HG02938 (cell line): Measurements from ENCODE around the gene IKBKE.

Source experiments
- ATAC-seq: cut with Tn5 transposase; IDR thresholded peaks from one replicate; pipeline ENCODE4 v1.9.1; 2021; ENCODE audit warnings: mild to moderate bottlenecking, moderate library complexity; ENCODE audit not compliant: unreplicated experiment

IKBKE gene

DNA sequence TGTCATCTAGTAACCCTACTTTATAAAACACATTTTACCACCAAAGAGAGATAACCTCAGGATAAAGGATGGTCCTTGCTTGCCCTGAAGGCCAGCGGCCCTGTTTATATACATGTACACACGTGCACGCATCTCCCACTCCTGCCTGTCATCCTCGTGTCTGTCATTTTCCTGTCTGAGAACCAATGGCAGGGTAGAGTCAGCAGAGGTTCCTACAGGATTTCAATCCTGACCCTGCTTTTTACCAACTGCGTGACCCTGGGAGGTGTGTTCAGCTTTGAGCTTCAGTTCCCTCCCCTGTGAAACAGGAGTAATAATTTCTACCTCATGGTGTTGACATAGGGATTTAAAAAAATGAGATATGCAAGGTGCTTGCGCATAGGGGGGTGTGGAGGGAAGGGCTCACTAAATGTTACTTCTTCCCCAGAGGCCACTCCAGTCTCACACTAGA is 24.8 kb downstream of the IKBKE start:
- no peak for ATAC-seq

- no peak for ATAC-seq
Observed at GRCh38 chr1:206495493-206496046, 25.3 kb downstream of the IKBKE start.

GRCh38 chr1:206496131-206496793 is 26.0 kb downstream of the IKBKE start:
- no peak for ATAC-seq

DNA sequence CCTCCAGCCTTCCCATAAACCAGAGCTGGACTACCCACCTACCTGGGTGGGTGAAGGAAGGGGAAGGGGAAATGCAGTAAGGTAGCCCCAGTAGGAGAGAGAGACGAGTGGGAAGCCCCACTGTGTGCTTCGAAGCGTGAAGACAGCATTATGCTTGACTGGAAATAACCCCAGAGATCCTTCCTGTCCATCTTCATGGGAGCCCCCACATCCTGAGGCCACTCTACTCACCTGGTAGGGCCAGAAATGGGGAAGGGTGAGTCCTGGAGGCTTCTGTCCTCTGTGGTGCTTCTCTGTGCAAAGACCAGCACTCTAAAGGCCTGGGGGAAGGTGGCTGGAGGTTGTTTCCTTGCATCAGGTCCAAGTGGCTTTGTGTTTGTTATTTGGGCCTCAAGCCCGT is 27.1 kb downstream of the IKBKE start:
- no peak for ATAC-seq

DNA sequence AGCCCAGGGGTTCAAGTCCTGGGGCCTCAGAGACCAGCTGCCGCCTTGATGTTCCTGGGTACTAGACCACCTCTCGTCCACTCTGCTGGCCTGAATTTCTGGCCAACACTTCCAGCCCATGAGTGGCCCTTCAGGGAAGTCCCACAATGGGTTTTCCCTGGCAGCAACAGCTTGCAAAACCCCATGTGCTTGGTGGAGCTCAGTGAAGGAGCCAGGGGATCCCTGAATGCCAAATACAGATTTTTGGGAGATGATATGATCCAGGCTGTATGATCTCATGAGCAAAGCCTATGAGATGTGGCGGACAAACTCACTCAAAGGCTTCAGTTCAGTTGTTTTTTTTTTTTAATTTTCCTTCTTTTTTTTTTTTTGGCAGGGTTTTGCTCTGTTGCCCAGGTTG is 27.5 kb downstream of the IKBKE start:
- no peak for ATAC-seq

- no peak for ATAC-seq
Observed at GRCh38 chr1:206498685-206499084, 28.4 kb downstream of the IKBKE start.

DNA sequence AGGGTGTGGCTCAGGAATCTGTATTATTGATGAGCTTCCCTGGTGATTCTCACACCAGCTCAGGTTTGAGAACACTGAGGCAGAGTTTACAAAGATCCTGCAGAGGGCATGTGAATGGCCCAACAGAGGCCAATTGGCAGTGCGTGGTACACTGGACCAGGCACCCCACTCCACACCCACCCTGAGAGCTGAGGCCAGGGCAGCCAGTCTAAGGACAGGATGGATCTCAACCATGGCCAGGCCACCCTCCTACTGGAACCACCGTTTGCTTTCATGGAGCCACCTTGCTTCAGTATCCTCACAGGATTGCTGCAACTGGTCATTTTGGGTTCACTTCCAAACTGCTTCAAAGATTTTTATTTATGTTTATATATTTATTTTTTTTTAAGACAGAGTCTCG is 29.8 kb downstream of the IKBKE start:
- ATAC-seq, result no peak

- no peak for ATAC-seq
Observed at GRCh38 chr1:206501881-206502280, 31.6 kb downstream of the IKBKE start.

DNA sequence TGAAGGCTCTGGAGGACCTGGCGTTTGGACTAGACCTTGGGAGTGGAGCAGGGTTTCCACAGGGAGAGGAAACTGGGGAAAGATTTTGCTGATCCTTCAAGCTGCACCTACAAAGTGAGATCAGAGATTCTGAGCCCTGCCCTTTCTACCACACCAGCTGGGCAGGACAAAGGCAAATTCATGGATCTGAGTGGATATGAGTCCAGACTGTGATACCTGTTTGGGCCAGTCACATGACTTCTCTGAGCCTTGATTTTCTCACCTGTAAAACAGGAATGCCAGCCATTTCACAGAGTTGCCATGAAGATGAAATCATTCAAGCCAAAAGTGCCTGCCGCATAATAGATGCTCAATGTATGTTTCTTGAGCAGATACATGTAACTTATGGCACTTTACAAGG is 32.1 kb downstream of the IKBKE start:
- no peak for ATAC-seq

DNA sequence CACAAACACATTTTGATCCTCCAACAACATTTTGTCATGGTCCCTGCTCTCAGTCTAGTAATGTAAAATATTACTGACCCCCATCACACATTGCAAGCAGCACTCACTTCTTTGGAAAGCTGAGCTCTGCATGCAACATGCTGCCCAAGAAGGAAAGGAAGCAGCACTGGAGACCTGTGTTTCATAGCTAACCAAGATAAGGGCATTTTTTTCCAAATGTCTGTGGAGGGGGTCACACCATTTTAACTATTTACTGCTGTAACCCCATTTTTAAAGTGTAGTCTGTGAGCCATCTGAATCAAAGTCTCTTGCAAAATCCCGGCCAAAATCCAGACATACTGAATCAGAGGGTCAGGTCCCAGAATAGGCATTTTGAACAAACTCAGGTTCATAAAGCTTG is 32.5 kb downstream of the IKBKE start:
- ATAC-seq, result no peak

DNA sequence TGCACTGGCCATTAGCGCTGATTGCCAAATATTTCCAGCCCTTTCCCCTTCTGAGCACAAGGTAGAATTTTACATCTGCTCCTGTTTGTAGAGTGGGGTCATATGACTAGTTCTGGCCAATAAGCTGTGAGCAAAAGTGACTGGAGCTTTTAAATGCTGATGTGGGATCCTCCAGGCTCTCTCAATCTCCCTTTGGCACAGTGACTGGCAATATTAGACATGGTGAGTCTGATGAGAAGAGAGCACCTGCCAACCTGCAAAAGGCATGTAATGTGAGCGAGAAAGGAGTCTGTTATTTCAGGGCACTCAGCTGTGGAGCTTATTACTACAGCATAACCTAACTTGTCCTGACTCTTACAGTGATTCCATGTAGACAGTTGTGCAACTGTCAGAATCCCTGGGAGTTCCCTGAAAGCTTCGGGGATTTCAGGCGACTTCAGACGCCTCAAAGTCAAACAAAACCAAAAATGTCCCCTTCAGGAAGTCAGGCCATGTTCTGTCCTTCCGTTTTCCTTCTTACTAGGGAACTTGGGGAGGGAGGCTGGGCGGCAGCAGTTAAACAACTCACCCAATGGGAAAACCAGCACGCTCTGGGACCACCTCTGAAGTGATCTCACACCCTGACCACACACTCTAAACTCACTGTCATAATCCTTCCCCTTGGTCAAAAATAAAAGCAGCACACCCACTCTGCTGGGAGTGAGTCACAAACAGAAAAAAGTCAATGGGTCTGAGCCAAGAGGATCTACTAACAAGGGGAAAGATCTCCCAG is 33.5 kb downstream of the IKBKE start:
- peak; percentile 55 for ATAC-seq

GRCh38 chr1:206504363-206504713 is 34.1 kb downstream of the IKBKE start:
- ATAC-seq, result no peak

DNA sequence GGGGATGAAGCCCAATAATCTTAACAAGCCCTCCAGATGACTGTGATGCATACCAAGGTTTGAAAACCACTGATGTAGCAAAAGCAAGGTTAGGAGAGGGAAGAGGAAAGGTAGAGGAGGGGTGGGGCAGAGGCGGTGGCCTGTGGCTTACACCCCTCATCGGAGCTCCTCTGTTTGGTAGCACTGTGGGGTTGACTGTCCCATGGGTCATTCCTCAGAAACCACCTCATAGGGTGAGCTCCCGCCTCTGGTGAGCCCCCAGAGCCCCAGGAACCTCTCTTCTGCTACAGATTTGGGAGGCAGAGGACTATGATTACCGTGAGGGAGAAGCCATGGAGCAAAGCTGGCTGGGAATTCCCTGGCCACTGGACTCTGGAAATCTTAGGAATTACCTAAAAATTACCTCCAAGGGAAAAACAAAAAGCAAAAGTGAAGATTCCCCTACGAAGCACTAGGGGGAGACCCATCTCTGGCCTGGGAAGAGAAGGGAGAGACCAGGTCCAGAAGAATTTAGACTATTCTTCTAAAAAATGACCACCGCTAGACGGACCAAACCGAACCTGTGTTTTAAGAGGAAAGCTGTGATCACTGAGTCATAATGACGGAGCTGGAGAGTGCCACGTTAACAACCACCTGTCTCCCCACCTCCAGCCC is 35.6 kb downstream of the IKBKE start:
- no peak for ATAC-seq

- no peak for ATAC-seq
Observed at GRCh38 chr1:206506405-206507283, 36.4 kb downstream of the IKBKE start.

GRCh38 chr1:206507284-206508129 is 37.2 kb downstream of the IKBKE start, which contains the start of gene RASSF5:
RASSF5 (plus strand) TSS chr1:206507531; CDS start chr1:206507603, 72 bp downstream.
- ATAC-seq, result no peak

GRCh38 chr1:206508130-206508889 is 38.0 kb downstream of the IKBKE start:
- ATAC-seq, result no peak

DNA sequence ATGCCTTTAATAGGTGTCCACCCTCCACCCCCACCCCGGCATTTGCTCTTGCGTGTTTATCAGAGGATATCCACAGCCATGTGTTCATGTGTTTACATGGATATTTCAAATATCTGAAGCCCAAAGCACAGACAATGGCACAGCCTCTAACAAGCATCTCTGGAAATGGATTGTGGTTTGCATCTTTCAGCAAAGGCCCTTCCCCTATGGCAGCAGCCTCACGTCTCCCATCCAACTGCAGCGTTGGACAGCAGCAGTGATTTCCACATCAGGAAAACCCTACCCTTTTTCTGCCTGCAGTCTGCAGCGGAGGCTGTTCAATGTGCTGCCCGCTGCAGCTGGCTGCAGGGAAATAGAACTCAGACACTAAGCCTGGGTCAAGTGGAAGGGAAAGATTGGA is 38.7 kb downstream of the IKBKE start:
- ATAC-seq, result no peak

- ATAC-seq, result no peak
Observed at GRCh38 chr1:206509612-206510257, 39.5 kb downstream of the IKBKE start.

- ATAC-seq, result no peak
Observed at GRCh38 chr1:206510371-206510770, 40.1 kb downstream of the IKBKE start.
